ELR (cell line): Measurements from ENCODE around the gene CFAP99.
"Not testable (repeated sequence)": the region's sequence is repeated elsewhere in the genome, so short reads cannot be mapped to it uniquely, and the experiment has no call there.

Experiments
- DNase-seq: peaks from one replicate; pipeline ENCODE4 v3.0.0-alpha.2; 2015; ENCODE audit warnings: low read depth

The CFAP99 gene

GRCh38 chr4:2418650-2419571 is at the start of gene CFAP99:
CFAP99 (plus strand) TSS chr4:2418955.
- peak; percentile 91 for DNase-seq

DNA sequence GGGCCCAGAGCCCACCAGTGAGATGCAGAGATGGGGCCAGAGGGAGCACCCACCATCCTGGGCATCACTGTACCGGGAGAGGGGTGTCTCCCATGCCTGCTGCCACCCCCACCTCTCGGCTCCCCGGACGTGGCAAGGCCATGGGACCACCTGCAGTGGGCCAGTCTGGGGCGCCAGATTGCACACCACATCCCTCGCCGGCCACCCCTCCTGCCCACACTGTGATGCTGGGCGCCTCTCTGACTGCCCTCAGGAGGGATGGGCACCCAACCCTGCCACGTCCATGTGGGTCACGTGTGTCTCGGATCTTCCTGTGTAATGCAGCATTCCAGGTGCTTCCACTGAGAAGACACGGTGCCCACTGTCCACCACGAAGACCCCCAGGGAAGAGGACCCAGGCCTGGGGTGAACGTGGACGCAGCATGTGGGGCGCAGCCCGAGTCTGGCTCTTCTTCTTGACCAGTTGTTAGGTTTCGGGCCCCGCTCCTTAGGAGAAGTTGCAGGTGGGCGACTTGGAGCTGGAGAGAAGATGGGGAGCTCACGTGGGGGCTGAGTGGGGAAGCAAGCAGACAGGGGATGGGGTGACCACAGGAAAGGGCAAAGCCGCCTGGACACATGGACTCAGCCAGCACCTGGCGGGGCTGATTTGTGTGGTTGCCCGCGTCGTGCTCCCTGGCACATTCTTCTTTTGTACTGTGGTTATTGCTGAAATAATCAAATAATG is 48.0 kb upstream of the CFAP99 start:
- no peak for DNase-seq

- DNase-seq = no peak
These were observed 46.8 kb upstream of the CFAP99 start for GRCh38 chr4:2371765-2372487.

DNA sequence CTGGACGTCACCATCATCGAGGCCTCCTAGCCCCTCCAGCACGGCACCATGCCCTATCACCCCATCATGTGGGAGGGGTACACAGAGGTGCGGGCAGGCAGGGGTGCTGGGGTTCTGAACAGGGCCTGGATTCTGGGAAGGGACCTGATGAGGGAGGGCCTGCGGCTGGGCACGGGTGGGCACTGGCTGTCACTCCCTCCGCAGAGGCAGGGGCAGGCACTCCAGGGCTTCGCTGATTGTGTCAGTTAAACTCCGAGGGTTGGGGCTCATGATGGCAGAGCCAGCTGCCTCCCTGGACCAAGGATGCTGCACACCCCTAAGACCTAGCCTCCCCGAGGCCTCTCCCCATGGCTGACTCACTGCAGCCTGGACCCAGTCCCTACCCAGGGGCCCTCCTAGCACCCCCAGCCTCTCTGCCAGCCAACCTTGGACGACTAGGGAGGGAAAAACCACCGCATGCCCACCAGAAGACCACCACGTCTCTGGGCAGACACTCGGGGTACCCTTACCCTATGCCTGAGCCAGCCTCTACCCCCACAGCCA is 46.2 kb upstream of the CFAP99 start:
- no peak for DNase-seq

- DNase-seq = no peak
These were observed 45.2 kb upstream of the CFAP99 start for GRCh38 chr4:2373532-2373931.

- no peak for DNase-seq
These were observed 43.3 kb upstream of the CFAP99 start for GRCh38 chr4:2375427-2375826.

DNA sequence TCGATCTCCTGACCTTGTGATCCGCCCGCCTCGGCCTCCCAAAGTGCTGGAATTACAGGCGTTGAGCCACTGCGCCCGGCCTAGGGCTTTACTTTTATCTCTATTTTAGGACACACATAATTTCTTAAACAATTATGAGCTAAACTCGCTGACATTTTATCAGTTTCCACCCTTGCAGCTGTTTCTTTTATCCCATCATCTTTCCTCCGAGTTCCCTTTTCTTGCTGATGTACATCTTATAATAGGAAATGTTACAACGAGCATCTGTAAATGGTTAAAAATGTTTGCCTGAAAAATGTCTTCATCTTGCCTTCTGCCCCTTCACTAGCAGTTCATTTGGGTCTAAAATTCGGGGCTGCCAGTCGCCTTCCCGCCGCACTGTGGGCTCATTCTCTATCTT is 41.5 kb upstream of the CFAP99 start:
- DNase-seq = no peak

DNA sequence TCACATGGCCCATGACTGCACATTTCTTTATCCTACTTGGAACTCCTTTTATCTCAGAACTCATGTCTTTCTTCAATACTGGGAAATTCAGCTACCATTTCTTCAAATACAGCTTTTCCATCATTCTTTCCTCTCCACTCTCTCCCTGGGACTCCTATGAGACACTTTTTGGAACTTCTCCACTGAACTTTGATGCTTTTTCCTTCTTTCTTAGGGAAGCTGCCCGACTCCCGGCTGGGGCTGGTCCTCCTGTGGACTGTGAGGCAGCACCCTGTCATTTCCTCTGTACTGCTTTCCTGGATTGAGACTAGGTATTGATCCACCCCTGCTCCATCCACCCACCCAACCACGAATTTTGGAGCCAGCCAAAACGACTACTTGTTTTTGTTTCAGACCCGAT is 40.4 kb upstream of the CFAP99 start:
- no peak for DNase-seq

DNA sequence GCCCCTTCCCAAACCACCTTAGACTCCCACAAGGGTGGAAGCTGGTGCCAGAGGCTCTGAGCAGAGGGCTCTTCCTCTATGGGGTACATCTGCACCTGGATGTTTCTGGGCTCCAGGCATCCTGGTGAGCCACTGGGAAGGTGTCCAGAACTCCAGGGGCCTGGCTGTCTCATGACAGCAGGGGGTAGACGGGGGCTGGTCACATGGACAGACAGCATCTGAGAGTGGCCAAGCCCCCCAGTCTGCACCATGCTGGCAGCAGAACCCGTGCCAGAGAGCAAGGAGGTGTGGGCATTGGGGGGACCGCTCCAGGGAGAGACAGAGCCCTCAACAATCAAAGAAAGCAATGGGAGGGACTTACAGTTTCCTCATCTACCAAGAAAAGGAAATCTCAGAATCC is 39.9 kb upstream of the CFAP99 start:
- DNase-seq = no peak

GRCh38 chr4:2380589-2380988 is 38.2 kb upstream of the CFAP99 start:
- DNase-seq = not testable (repeated sequence)

DNA sequence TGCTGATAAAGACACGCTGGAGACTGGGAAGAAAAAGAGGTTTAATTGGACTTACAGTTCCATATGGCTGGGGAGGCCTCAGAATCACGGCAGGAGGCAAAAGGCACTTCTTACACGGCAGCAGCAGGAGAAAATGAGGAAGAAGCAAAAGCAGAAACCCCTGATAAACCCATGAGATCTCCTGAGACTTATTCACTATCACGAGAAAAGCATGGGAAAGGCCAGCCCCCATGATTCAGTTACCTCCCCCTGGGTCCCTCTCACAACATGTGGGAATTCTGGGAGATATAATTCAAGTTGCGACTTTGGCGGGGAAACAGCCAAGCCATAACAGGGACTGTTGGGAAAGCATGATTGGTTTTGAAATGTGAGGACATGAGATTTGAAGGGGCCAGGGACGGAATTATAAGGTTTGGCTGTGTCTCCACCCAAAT is 36.0 kb upstream of the CFAP99 start:
- not testable (repeated sequence) for DNase-seq

DNA sequence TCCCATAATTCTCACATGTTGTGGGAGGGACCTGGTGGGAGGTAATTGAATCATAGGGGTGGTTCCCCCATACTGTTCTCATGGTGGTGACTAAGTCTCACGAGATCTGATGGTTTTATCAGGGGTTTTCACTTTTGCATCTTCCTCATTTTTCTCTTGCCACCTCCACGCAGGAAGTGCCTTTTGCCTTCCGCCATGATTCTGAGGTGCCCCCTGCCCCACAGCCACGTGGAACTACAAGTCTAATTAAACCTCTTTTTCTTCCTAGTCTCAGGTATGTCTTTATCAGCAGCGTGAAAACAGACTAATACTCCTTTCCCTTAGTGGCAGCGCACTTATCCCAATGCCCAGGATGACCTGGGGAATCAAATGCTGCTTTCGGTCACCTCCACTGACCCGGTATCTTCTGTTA is 35.5 kb upstream of the CFAP99 start:
- not testable (repeated sequence) for DNase-seq

GRCh38 chr4:2383760-2384159 is 35.0 kb upstream of the CFAP99 start:
- DNase-seq = no peak

DNA sequence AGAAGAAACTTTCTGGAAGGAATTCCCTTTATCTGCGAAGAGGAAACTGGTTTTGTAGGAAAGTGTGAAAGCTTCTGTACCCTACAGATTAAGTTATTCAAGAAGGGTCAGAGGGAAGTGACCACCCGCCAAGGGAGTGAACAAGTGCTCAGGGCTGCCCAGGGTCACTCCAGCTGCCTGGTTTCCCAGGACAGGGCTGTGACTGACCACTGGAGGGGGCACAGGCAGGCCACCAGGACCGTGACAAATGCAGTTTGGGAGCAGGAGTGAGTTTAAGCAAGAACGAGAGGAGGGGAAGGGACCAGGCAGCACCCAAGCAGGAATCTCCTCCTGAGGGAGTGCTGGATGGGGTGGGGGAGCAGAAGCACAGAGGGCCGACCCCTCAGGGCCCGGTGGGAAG is 34.5 kb upstream of the CFAP99 start:
- no peak for DNase-seq

DNA sequence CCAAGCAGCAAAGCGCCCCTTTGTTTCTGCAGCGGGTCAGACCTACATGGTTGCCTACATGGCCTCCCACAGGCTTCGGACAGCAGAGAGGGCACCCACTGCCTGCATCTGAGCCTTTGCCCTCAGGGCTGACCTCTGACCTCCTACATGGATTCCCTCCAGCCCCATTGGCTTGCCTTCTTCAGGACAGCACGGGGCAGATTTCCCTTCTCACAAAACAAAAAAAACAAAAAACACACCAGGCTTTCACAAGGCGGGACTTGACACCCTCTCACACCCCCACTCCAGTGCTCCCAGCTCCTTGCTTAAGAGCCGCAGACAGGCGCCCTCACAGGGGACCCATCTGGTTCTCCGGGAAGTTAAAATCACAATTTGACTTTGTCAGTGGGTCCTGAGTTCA is 33.2 kb upstream of the CFAP99 start:
- DNase-seq = no peak

DNA sequence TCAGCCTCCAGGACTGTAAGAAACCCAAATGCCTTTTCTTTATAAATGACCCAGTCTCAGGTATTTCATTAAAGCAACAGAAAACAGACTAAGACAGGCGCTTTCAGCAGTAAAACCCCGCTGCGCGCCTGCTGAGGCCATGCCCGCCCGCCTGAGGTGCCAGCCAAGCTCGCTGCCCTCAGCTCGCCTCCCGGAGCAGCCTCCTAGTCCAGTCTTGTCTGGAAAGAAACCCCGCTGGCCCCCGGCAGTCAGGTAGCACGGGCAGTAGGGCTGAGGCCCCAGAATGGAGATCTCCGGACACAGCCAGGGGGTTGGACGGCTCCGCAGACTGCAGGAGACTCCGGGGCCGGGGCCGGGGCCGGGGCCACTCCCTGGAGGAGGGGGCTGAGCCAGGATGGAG is 32.0 kb upstream of the CFAP99 start:
- DNase-seq = no peak

DNA sequence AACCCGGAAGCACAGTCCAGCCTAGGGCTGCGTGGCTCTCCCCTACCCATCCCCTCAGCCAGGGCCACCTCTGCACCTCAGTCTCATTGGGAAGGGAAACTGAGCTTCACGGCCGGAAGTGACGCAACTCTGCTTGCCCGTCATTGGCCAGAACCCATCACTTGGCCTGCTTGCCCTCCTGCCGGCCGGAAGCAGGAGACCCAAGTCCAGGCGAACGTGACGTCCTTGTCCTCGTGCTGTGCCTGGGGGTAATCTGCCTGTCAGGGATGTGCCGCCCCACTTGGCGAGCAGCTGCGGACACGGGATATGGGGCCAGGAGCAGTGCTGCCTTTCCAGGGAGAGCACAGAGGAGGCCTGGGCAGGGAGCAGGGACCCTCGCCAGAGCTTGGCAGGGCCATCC is 31.5 kb upstream of the CFAP99 start:
- DNase-seq = no peak

DNA sequence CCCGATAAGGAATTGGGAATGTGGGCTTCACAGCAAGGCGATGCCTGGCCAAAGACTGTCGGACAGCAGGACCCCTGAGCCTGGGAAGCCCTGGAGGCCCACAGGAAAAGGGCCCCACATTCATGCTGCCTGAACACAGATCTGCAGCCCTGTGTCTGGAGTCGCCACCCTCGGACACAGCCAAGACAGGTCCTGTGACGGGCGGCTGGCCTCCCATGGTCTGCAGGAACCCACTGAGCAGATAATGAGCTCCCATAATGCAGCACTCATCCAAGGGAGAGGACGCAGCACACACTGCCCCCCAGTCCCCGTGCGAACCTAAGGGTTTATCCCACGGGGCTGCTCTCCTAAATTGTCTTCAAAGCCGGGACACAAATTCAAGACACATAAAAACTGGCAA is 30.9 kb upstream of the CFAP99 start:
- DNase-seq = no peak

DNA sequence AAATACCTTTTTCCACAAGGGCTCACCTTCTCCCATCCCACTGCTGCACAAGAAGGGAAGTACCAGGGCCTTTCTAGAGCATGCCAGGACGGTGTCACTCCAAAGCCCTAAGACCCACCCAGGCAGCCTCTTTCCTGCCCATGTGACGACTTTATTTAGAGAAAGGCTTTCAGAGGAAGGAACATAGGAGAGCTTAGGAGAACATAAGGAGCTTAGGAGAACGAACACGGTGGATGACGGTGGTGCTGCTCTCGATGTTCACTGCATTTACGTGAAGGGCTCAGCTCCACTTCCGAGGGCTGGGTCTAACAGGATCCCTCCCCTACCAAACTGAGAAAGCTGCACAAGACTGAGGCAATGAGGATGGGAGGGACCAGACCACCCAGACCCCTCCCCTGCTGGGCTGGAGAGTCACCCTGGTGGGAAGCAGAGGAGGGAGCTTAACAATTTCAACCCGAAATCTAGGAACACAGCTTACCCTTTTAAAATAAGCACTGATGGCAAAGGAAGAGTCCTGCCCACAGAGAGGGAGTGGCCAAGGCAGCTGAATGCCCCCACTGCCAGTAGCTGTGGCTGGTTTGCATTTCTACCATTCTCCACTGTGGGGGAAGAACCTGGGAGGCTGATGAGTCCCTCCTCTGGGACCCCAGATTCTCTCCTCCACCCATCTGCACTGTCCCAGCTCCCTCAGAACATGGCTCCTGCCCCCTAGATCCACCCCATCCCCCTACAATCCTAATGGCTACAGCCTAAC is 30.1 kb upstream of the CFAP99 start:
- no peak for DNase-seq

DNA sequence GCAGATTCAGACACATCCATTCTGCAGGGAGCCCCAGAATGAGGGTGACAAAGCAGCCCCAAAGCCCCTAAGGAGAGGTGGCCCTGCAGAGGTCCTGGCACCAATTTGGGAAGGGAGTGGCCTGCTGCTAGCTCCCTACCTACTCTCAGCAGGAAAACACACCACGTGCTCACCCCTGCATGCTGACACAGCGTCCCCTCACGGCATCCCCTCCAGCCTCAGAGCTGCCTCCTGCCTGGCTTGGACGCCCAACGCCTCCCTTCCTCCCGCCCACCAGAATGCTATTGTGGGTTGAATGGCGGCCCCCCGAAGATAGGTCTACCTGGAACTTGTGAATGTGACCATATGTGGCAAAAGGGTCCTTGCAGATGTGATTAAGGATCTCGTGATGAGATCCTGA is 29.1 kb upstream of the CFAP99 start:
- no peak for DNase-seq

DNA sequence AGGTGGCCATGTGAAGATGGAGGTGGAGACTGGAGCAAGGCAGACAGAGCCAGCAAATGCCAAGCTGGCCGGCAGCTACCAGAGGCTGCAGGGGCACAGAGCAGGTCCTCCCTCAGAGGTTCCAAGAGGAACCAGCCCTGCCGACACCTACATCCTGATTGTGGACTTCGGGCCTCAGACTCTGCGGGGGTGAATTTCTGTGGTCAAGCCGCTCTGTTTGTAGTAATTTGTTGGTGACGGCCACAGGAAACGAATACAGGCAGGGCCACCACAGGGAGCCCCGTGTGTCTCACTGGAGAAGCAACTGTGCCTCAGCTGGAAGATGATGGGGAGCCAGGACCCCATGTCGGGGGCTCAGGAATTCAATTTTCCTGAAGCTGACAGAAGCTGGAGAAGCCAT is 28.6 kb upstream of the CFAP99 start:
- no peak for DNase-seq
